ENCODE results near the gene TWNK.

- TF ChIP-seq POLR2AphosphoS5 (IDR thresholded peaks at IDR 0.05; ENCODE audit: low read depth, low read length), result no peak
- TF ChIP-seq TAF1 (IDR thresholded peaks at IDR 0.05; ENCODE audit: low read depth, low read length), result no peak
Measured at GRCh38 chr10:101035314-101035713, 48.0 kb downstream of the TWNK start.

All from GM12891 (cell line).